ENCODE measurements around the gene CD99. TPM values are rescaled to one million over a fixed set of nuclear protein-coding genes. Genes with fewer than 3 reads are reported as not detected.
A peak's percentile ranks its signal among the peaks of the same experiment; 100 is the strongest.

Gene CD99
- total and polyA plus RNA-seq, 2 of the 13 experiments (the other 11 are each of a cell fraction or from before 2014, with no cell fraction given), result 78.8 to 111 TPM

DNA sequence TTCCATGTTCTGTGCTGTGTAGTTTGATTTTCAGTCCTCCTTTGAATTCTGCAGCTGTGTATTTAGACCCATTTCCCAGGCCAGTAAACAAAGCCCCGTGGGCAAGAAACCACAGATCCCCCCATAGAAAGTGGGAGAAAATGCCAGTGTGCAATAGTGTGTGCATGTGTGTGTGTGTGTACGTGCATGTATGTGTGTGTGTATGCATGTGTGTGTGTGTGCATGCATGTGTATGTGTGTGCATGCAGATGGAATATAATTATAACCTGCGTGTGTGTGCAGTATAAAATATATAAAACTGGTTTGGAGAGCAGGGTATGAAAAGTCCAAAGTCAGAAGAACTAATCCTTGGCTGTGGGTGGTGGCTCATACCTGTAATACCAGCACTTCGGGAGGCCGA is 5.2 kb upstream of the CD99 start:
- no peak for FAIRE-seq
- Histone ChIP-seq H3K27me3 (ENCODE audit: control insufficient read depth in 1 of 2, insufficient read depth in 2 of 2, low read length in 2 of 2) (no peaks in the 10 kb centered on the region), H3K9me3 (ENCODE audit: low read length) (no peaks in the 10 kb centered on the region), H3K27ac (ENCODE audit: extremely low read length, insufficient read depth, low read length) (no peak overlapping the region), H2AFZ (ENCODE audit: low read length) (no peak overlapping the region), H3K4me1 (ENCODE audit: insufficient read depth, low read length) (peaks cover 18% of the 10 kb centered on the region), H4K20me1 (ENCODE audit: insufficient read depth, low read length) (no peaks in the 10 kb centered on the region), H3K4me3 (replicated peaks in 1 of 3; ENCODE audit: insufficient read depth in 1 of 3, low read depth in 2 of 3, low read length in 3 of 3) (no peak overlapping the region), H3K4me2 (ENCODE audit: low read depth, low read length) (no peak overlapping the region), H3K9ac (ENCODE audit: insufficient read depth, low read depth, low read length) (no peak overlapping the region), H3K79me2 (ENCODE audit: insufficient read depth, low read length) (no peaks in the 10 kb centered on the region), H3K36me3 (replicated peaks in 1 of 2; ENCODE audit: control insufficient read depth in 1 of 2, insufficient read depth in 2 of 2, low read length in 2 of 2) (no peaks in the 10 kb centered on the region)
- intact Hi-C loops (cut with micrococcal nuclease; ENCODE audit: unreplicated experiment) (no loop called here), in situ Hi-C loops (cut with HindIII; ENCODE audit: extremely low pct_ligation_motif_present, low pct_unique_long_range_greater_than_20kb) (no loop called here)
- CTCF ChIA-PET (ENCODE audit: low intra/inter-chr PET ratio, low total read pairs), result no interaction called here
- no peak for TF ChIP-seq GFI1 (CRISPR knock-in tag; IDR thresholded peaks at IDR 0.05; ENCODE audit: borderline replicate concordance)
- TF ChIP-seq ZNF83 (CRISPR knock-in tag; IDR thresholded peaks at IDR 0.05; ENCODE audit: borderline replicate concordance), result no peak
- TF ChIP-seq ZNF335 (CRISPR knock-in tag; IDR thresholded peaks at IDR 0.05), result no peak
- no peak for TF ChIP-seq MED8 (CRISPR knock-in tag; IDR thresholded peaks at IDR 0.05; ENCODE audit: insufficient replicate concordance)
- TF ChIP-seq, protein P1, sequence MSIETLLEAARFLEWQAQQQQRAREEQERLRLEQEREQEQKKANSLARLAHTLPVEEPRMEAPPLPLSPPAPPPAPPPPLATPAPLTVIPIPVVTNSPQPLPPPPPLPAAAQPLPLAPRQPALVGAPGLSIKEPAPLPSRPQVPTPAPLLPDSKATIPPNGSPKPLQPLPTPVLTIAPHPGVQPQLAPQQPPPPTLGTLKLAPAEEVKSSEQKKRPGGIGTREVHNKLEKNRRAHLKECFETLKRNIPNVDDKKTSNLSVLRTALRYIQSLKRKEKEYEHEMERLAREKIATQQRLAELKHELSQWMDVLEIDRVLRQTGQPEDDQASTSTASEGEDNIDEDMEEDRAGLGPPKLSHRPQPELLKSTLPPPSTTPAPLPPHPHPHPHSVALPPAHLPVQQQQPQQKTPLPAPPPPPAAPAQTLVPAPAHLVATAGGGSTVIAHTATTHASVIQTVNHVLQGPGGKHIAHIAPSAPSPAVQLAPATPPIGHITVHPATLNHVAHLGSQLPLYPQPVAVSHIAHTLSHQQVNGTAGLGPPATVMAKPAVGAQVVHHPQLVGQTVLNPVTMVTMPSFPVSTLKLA (IDR thresholded peaks at IDR 0.05), result peak; percentile 60; the same call in 1 of the 2 replicates
- no peak for TF ChIP-seq ZKSCAN8 (CRISPR knock-in tag; IDR thresholded peaks at IDR 0.05; ENCODE audit: borderline replicate concordance)
- TF ChIP-seq TCF12 (IDR thresholded peaks at IDR 0.05), result no peak
- no peak for TF ChIP-seq TCF12 (CRISPR knock-in tag; IDR thresholded peaks at IDR 0.05)
- no peak for TF ChIP-seq HNRNPLL (IDR thresholded peaks at IDR 0.05; ENCODE audit: low read depth, low read length, poor library complexity, severe bottlenecking)
- no peak for TF ChIP-seq ZNF260 (CRISPR knock-in tag; IDR thresholded peaks at IDR 0.05; ENCODE audit: borderline replicate concordance, low read depth)
- TF ChIP-seq, protein P2, sequence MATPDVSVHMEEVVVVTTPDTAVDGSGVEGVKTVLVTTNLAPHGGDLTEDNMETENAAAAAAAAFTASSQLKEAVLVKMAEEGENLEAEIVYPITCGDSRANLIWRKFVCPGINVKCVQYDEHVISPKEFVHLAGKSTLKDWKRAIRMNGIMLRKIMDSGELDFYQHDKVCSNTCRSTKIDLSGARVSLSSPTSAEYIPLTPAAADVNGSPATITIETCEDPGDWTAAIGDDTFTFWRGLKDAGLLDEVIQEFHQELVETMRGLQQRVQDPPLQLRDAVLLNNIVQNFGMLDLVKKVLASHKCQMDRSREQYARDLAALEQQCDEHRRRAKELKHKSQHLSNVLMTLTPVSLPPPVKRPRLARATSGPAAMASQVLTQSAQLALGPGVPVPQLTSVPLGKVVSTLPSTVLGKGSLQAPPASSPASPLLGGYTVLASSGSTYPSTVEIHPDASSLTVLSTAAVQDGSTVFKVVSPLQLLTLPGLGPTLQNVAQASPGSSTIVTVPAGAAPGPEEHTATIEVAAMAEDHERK (CRISPR knock-in tag; IDR thresholded peaks at IDR 0.05; ENCODE audit: low read depth), result no peak
- peak; percentile 72 for TF ChIP-seq ZNF629 (CRISPR knock-in tag; conservative IDR thresholded peaks at IDR 0.05)
- no peak for TF ChIP-seq KDM4B (CRISPR knock-in tag; IDR thresholded peaks at IDR 0.05)
- TF ChIP-seq BCL6 (CRISPR knock-in tag; IDR thresholded peaks at IDR 0.05), result no peak
- TF ChIP-seq JUNB (CRISPR knock-in tag; IDR thresholded peaks at IDR 0.05; ENCODE audit: borderline replicate concordance), result no peak
- 82% methylated on average over 5 of the region's 5 CpGs for WGBS (ENCODE audit: low lambda C conversion rate)
- POLR2A ChIA-PET, result no interaction called here
- DNase-seq (ENCODE audit: low spot score), result no peak
- ATAC-seq, result no peak
- BruUV-seq (replicated peaks), result no TSS peak

All from HepG2 (cell line).